Hepatocyte (in vitro differentiated cells): Measurements from ENCODE around the gene LIN52. TPM values are rescaled to one million over a fixed set of nuclear protein-coding genes. Genes with fewer than 3 reads are reported as not detected.

Experiments
- DNase-seq: peaks from one replicate; pipeline ENCODE4 v3.0.0-alpha.2; 2016; ENCODE audit warnings: low spot score
- H2AFZ ChIP-seq: fragments of 200-600 bp; sonication (generic); 2 replicates; pipeline ENCODE4 v1.6.0; 2016; ENCODE audit warnings: antibody characterized with exemption, mild to moderate bottlenecking
- H3K27ac ChIP-seq: fragments of 200-600 bp; sonication (generic); 2 replicates; pipeline ENCODE4 v1.5.1; 2016; ENCODE audit warnings: mild to moderate bottlenecking
- H3K27me3 ChIP-seq: fragments of 200-600 bp; sonication (generic); 2 replicates; pipeline ENCODE4 v1.6.1; 2016
- H3K36me3 ChIP-seq: fragments of 200-600 bp; sonication (generic); replicated peaks from 2 replicates; pipeline ENCODE4 v1.5.1; 2016; ENCODE audit warnings: low read depth; ENCODE audit not compliant: insufficient read depth
- H3K4me1 ChIP-seq: fragments of 200-600 bp; sonication (generic); 2 replicates; pipeline ENCODE4 v1.5.1; 2016; ENCODE audit warnings: mild to moderate bottlenecking, moderate library complexity; ENCODE audit not compliant: insufficient read depth
- H3K4me2 ChIP-seq: fragments of 200-600 bp; sonication (generic); 2 replicates; pipeline ENCODE4 v1.6.0; 2016
- H3K4me3 ChIP-seq: fragments of 200-600 bp; sonication (generic); 2 replicates; pipeline ENCODE4 v1.5.1; 2016; ENCODE audit warnings: mild to moderate bottlenecking
- H3K79me2 ChIP-seq: fragments of 200-600 bp; sonication (generic); 2 replicates; pipeline ENCODE4 v1.6.0; 2017; ENCODE audit warnings: mild to moderate bottlenecking
- H3K9me2 ChIP-seq: fragments of 200-600 bp; sonication (generic); replicated peaks from 2 replicates; pipeline ENCODE4 v1.6.0; 2017; ENCODE audit warnings: mild to moderate bottlenecking; ENCODE audit not compliant: insufficient read depth
- H3K9me3 ChIP-seq: fragments of 200-600 bp; sonication (generic); 2 replicates; pipeline ENCODE4 v1.5.1; 2016; ENCODE audit warnings: low read depth, mild to moderate bottlenecking
- H4K20me1 ChIP-seq: fragments of 200-600 bp; sonication (generic); 2 replicates; pipeline ENCODE4 v1.6.0; 2016; ENCODE audit warnings: mild to moderate bottlenecking; ENCODE audit not compliant: insufficient read depth, poor library complexity, severe bottlenecking
- EZH2 ChIP-seq: fragments of 200-600 bp; sonication (generic); IDR thresholded peaks from 2 replicates; pipeline ENCODE4 v1.6.1; 2016; ENCODE audit warnings: antibody characterized with exemption, mild to moderate bottlenecking, borderline replicate concordance
- EZH2phosphoT487 ChIP-seq: fragments of 200-600 bp; sonication (generic); IDR thresholded peaks from one replicate; pipeline ENCODE4 v1.6.1; 2018; ENCODE audit warnings: antibody characterized with exemption, mild to moderate bottlenecking, low read depth, moderate library complexity; ENCODE audit not compliant: unreplicated experiment, severe bottlenecking
- WGBS: methylation state at CpG from one replicate; pipeline ENCODE4 v1.1.6; 2016; ENCODE audit warnings: low lambda C conversion rate; ENCODE audit errors: missing lambda C conversion rate; 5-methylcytosine and 5-hydroxymethylcytosine counted together
- polyA plus RNA-seq: library from polyadenylated mRNA; unstranded; fragments of >200 nt; fragmentation: Nextera tagmentation; extraction: Ambion mirVana; gene quantifications from 2 replicates; pipeline ENCODE4 v1.2.1, GENCODE V29; 2016
- total RNA-seq: library from RNA; depleted of rRNA; stranded (reverse); fragments of >200 nt; gene quantifications from 2 replicates; pipeline ENCODE4 v1.2.3, GENCODE V29; 2014
- TF ChIP-seq, protein P1 (sequence below): fragments of 200-600 bp; sonication (generic); IDR thresholded peaks from 2 replicates; pipeline ENCODE4 v1.5.1; 2016; ENCODE audit warnings: antibody characterized with exemption, mild to moderate bottlenecking; ENCODE audit not compliant: poor library complexity

Gene LIN52
- total and polyA plus RNA-seq, 2 experiments from 2014 or later: 13.5 to 14.4 TPM

DNA sequence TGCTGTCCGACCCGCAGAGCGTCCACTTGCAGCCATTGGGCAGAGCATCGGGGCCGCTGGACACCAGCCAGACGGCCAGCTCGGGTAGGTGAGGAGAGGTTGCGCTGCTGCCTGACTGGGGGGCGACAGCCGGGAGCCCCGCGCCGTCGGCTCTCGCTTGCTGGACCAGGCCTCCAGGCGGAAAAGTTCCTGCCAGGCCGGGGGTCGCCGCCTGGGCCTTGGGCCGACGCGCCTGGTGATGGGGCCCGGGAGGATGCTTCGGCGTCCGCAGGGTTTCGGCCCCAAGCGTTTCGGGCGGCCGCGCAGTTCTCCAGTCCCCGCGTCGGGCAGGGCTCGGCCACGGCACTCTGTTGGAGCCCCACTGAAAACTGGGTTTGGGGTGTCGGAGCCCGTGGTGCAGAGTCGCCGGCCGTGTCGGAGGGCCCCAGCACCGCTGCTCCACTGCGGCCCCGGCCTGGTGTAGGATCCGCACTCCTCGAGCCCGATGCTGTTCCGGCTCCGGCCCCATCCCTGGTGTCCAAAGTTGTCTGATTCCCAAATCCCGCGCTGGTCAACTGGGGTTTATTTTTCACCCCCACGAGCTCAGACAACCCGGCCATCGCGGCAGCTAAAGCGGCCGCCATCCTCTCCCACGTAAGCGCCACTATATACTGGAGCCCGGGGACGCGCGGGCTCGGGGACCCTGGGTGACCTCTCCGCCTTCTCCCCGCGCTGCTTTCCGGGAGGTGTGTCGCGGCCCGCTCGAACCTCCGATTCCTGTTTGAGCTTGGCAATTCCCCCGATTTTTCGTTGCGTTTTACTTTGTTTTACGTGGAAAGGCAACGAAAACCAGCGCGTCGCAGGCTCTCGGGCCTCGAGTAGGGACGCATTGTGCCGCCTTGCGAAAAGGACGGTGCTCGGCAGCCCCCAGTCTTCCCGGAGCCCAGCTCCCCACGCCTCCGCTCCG is 155.4 kb downstream of the LIN52 start:
- H3K27me3 ChIP-seq: peaks cover 93% of the 10 kb centered on the region
- WGBS: 2% methylated on average over 90 of the region's 94 CpGs
- H3K9me3 ChIP-seq: no peaks in the 10 kb centered on the region
- peak overlapping the region; percentile 78 for H2AFZ ChIP-seq
- H3K4me1 ChIP-seq: peaks cover 15% of the 10 kb centered on the region
- no peaks in the 10 kb centered on the region for H3K36me3 ChIP-seq
- no peak for DNase-seq
- H4K20me1 ChIP-seq: no peaks in the 10 kb centered on the region
- H3K4me3 ChIP-seq: no peak overlapping the region
- H3K9me2 ChIP-seq: no peaks in the 10 kb centered on the region
- no peak overlapping the region for H3K27ac ChIP-seq
- H3K4me2 ChIP-seq: peak overlapping the region; percentile 73
- TF ChIP-seq EZH2phosphoT487 (peak; percentile 69), EZH2 (peak; percentile 95)
- TF ChIP-seq, protein P1, sequence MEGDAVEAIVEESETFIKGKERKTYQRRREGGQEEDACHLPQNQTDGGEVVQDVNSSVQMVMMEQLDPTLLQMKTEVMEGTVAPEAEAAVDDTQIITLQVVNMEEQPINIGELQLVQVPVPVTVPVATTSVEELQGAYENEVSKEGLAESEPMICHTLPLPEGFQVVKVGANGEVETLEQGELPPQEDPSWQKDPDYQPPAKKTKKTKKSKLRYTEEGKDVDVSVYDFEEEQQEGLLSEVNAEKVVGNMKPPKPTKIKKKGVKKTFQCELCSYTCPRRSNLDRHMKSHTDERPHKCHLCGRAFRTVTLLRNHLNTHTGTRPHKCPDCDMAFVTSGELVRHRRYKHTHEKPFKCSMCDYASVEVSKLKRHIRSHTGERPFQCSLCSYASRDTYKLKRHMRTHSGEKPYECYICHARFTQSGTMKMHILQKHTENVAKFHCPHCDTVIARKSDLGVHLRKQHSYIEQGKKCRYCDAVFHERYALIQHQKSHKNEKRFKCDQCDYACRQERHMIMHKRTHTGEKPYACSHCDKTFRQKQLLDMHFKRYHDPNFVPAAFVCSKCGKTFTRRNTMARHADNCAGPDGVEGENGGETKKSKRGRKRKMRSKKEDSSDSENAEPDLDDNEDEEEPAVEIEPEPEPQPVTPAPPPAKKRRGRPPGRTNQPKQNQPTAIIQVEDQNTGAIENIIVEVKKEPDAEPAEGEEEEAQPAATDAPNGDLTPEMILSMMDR: no peak
- no peaks in the 10 kb centered on the region for H3K79me2 ChIP-seq

DNA sequence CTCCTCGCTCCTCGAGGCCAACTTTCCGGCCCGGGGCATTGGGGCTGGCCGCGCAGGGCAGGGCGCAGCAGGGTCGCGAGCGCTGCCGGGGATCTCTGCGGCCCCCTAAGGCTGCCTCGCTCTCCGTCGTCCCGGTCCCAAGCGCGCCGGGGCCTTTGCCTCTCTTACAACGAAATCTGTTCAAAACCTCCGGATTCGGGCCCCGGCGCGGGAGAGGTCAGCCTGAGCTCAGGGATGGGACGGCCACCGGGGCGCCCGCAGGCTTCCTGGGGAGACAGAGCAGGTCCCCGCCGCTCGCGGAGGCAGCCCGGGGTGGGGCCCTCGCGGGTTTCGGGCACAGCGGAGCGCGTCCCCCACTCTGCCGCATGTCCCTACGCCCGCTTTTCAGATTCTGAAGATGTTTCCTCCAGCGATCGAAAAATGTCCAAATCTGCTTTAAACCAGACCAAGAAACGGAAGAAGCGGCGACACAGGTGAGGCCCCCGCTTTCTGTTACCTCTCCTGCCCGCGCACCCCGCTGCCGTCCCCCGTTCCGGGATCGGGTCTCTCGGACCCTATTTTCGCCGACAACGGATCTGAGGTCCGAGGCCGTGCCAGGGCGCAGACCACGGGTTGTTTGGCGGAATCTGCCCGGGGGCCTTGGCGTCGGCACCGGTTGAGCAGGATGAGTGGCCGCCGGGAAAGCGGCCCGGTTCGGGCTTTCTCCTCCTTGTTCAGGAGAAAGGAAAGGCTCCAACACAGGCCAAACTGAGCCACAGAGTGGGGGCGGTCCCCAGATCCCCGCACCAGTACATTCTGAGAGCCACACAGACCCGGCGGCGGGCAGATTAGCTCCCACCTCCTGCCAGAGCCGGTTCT is 156.3 kb downstream of the LIN52 start:
- Histone ChIP-seq H3K9me3 (no peaks in the 10 kb centered on the region), H3K4me1 (peaks cover 15% of the 10 kb centered on the region), H3K27ac (no peak overlapping the region), H2AFZ (peak overlapping the region; percentile 78), H3K79me2 (no peaks in the 10 kb centered on the region), H4K20me1 (no peaks in the 10 kb centered on the region), H3K9me2 (no peaks in the 10 kb centered on the region), H3K36me3 (no peaks in the 10 kb centered on the region), H3K4me3 (no peak overlapping the region), H3K4me2 (peak overlapping the region; percentile 73), H3K27me3 (peaks cover 97% of the 10 kb centered on the region)
- TF ChIP-seq EZH2phosphoT487: peak; percentile 76
- TF ChIP-seq, protein P1: no peak
- peak; percentile 98 for TF ChIP-seq EZH2
- DNase-seq: no peak
- WGBS: 3% methylated on average over 80 of the region's 80 CpGs

DNA sequence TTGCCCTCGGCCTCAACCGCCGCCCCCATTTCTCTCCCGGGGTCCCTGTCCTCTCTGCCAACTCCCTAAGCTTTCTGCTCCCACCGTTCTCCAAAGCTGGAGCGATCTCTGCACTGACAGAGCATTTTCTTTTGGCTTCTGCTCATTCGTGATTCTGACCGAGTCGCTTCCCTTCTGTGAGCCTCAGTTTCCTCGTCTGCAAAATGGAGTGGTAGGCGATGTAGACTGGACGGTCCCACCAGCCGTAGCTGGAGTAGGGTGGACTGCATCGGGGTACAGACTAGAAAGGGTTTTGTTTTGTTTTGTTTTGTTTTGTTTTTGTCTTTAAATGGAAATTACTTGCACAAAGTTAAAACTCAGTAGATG is 156.9 kb downstream of the LIN52 start:
- Histone ChIP-seq H3K79me2 (no peaks in the 10 kb centered on the region), H3K4me3 (no peak overlapping the region), H3K36me3 (no peaks in the 10 kb centered on the region), H3K27me3 (peaks cover 99% of the 10 kb centered on the region), H3K4me2 (peak overlapping the region; percentile 73), H4K20me1 (no peaks in the 10 kb centered on the region), H3K4me1 (peaks cover 15% of the 10 kb centered on the region), H3K9me2 (no peaks in the 10 kb centered on the region), H3K9me3 (no peaks in the 10 kb centered on the region), H3K27ac (no peak overlapping the region), H2AFZ (peak overlapping the region; percentile 78)
- TF ChIP-seq EZH2phosphoT487: peak; percentile 31
- peak; percentile 88 for TF ChIP-seq EZH2
- TF ChIP-seq, protein P1: no peak
- WGBS: 14% methylated on average over 14 of the region's 14 CpGs
- DNase-seq: no peak
